ENCODE results near the gene ABHD16A.

Gene ABHD16A

GRCh38 chr6:31643818-31644454 is 59.2 kb downstream of the ABHD16A start:
- no peak overlapping the region for H3K27ac ChIP-seq
- TF ChIP-seq, protein P1, sequence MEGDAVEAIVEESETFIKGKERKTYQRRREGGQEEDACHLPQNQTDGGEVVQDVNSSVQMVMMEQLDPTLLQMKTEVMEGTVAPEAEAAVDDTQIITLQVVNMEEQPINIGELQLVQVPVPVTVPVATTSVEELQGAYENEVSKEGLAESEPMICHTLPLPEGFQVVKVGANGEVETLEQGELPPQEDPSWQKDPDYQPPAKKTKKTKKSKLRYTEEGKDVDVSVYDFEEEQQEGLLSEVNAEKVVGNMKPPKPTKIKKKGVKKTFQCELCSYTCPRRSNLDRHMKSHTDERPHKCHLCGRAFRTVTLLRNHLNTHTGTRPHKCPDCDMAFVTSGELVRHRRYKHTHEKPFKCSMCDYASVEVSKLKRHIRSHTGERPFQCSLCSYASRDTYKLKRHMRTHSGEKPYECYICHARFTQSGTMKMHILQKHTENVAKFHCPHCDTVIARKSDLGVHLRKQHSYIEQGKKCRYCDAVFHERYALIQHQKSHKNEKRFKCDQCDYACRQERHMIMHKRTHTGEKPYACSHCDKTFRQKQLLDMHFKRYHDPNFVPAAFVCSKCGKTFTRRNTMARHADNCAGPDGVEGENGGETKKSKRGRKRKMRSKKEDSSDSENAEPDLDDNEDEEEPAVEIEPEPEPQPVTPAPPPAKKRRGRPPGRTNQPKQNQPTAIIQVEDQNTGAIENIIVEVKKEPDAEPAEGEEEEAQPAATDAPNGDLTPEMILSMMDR (conservative IDR thresholded peaks at IDR 0.05), result no peak
- no peak for TF ChIP-seq ZFX (IDR thresholded peaks at IDR 0.05)

DNA sequence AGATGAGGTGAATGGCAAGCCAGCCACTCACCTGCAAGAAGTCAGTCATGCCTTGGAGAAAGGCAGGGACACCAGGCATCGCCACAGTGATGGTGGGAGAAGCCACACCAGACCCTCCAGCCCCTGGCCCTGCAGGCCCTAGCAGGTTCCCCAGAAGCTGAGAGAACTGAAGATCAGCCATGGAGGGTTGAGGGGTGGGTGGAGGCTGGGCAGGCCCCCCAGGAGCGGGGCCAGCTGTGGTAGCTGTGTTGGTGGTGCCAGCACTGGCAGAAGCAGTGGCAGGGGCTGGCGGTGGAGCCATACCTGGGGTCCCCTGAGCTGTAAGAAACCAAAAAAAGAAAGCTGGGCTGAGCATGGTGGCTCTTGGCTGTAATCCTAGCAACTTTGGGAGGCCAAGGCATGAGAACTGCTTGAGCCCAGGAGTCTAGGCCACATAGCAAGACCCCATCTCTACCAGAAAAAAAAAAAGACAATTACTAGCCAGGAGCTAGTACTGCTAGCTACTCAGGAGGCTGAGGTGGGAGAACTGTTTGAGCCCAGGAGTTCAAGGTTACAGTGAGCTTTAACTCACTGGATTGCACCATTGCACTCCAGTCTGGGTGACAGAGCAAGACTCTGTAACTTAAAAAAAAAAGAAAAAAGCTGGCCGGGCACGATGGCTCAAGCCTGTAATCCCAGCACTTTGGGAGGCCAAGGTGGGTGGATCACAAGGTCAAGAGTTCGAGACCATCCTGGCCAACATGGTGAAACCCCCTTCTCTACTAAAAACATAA is 60.1 kb downstream of the ABHD16A start:
- no peak for TF ChIP-seq ZFX (IDR thresholded peaks at IDR 0.05)
- TF ChIP-seq, protein P1 (conservative IDR thresholded peaks at IDR 0.05), result no peak
- no peak overlapping the region for H3K27ac ChIP-seq

DNA sequence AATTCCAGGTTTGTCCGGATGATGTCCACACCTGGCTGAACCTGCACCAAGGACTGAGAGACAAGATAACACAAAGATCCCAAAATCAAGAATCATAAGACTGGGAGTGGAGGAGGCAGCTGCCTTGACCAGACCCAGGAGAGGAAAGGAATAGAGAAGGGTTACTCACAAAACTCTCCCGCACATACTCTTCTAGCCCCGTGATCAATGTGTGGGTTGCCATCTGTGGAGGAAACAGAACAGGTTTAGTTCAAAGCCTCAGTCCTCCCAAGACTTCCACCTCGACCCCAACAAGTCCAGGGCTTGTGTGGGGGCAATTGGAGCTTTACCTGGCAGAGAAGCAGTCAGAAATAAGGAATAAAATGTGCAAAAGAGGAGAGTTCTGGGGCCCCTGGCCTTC is 61.8 kb downstream of the ABHD16A start:
- no peak overlapping the region for H3K27ac ChIP-seq
- TF ChIP-seq ZFX (IDR thresholded peaks at IDR 0.05), result no peak
- TF ChIP-seq, protein P1 (conservative IDR thresholded peaks at IDR 0.05), result no peak

DNA sequence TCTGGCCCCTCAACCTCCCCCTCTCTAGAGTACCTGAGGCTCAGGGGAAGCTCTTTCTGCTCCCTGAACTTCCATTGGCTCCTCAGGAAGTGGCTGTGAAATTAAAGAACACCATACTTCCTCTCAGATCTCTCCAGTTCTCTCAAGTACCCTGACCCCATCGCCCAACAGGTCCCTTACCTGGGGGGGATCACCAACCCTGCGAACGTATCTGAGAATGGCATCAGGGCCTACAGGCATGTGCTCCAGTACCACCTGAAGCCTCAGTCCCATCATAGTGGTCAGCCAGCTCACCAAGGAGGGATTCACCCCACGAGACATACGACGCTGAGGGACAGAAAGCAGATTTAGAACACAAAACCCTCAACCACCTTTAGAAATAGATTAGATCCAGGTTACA is 62.5 kb downstream of the ABHD16A start:
- TF ChIP-seq, protein P1 (conservative IDR thresholded peaks at IDR 0.05), result no peak
- H3K27ac ChIP-seq, result no peak overlapping the region

- TF ChIP-seq, protein P1 (conservative IDR thresholded peaks at IDR 0.05), result no peak
- no peak for TF ChIP-seq ZFX (IDR thresholded peaks at IDR 0.05)
- H3K27ac ChIP-seq, result no peak overlapping the region
Measured at GRCh38 chr6:31639449-31639861, 63.7 kb downstream of the ABHD16A start.

GRCh38 chr6:31639043-31639442 is 64.1 kb downstream of the ABHD16A start:
- H3K27ac ChIP-seq, result no peak overlapping the region
- TF ChIP-seq ZFX (IDR thresholded peaks at IDR 0.05), result no peak
- TF ChIP-seq, protein P1 (conservative IDR thresholded peaks at IDR 0.05), result no peak
